Stimulated activated CD8-positive, alpha-beta memory T cell treated with anti-CD3 and anti-CD28 coated beads, Interleukin-4, amount 100 ng/mL, for 4 hours (primary cell): ENCODE data around the gene SH3D19.
"Not testable (repeated sequence)": the region's sequence is repeated elsewhere in the genome, so short reads cannot be mapped to it uniquely, and the experiment has no call there.

Experiments
- DNase-seq, 2 donors: peaks; one replicate each; pipeline ENCODE4 v3.0.0-alpha.2; 2020; ENCODE audit warnings: low read depth in 2 of 2, low spot score in 1 of 2

Gene SH3D19

DNA sequence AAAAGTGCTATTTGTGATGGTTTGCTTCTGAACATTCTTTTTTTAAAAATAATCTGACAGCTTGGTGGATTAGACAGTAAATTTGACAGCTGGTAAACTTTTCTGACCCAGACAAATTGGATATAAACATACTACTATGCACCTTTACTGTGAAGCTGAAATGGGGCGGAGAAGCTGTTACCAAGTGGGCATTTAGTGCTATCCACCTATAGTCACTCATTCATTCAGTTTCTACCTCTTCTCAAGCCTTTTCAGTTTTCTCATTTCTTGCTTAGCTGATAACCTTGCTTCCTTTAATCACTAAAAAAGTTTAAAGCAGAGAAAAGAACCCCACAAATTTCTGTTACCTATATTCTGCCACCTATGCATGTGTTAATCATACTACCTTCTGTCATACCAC is 220.8 kb downstream of the SH3D19 start:
- DNase-seq = no peak

GRCh38 chr4:151103758-151104157 is 221.6 kb downstream of the SH3D19 start:
- DNase-seq = no peak

- DNase-seq = no peak
These were observed 224.9 kb downstream of the SH3D19 start for GRCh38 chr4:151100531-151100930.

DNA sequence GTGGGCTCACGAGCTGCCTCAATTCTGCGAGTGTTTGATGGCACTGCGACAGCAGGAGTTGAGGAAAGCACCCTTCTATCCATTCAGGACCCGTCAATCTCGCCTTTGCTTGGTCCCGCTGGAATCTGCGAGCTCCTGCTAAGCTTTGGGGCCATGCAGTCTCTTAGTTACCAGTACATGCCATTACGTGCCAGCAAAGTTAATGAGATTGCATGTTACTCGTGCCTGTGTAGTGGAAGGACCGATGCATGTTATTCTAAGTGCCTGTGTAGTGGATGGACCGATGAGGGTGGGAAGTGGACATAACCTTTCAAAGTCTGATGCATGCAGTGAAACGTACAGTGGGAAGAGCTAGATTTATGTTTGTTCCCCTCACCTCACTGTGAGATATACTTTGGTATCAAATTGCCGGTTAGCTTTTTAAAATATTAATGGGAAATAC is 225.4 kb downstream of the SH3D19 start:
- no peak for DNase-seq

DNA sequence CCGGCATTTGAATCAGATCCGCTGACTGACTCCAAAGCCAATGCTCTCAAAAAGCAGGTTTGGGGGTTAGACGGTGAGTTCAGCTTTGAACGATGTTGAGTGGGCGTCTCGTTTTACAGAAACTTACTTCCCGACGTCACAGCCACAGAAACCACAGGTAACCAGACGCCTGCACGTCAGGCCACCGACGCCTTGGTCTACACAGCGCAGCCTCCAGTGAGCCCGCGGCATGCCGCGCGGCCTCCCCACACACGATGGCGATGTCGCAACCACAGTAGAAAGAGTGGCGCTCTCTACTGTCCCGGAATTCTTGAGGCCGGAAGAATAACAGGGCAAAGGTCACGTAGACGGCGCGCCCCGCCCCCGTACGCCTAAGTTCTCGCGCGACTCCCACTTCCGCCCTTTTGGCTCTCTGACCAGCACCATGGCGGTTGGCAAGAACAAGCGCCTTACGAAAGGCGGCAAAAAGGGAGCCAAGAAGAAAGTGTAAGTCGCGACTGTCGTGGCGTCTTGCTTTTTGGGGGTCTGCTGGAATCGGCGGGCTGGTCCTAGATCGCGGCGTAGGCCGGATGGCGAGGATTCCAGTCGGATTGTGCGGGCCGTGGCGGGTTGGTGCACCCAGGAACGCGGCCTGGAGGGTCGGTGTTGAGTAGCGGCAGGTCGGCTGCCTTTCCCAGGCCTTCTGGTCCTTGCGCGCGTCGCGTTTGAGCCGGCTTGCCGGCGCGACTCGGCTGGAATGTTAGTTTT is 226.0 kb downstream of the SH3D19 start, which contains the start of gene RPS3A:
Gene RPS3A (plus strand): TSS at position 400 of the 747 bp plus-strand sequence. CDS start 25 bp downstream, at position 425.
- DNase-seq = peak; percentile 95 to 96

GRCh38 chr4:151098979-151099228 is 226.5 kb downstream of the SH3D19 start:
- no peak for DNase-seq

DNA sequence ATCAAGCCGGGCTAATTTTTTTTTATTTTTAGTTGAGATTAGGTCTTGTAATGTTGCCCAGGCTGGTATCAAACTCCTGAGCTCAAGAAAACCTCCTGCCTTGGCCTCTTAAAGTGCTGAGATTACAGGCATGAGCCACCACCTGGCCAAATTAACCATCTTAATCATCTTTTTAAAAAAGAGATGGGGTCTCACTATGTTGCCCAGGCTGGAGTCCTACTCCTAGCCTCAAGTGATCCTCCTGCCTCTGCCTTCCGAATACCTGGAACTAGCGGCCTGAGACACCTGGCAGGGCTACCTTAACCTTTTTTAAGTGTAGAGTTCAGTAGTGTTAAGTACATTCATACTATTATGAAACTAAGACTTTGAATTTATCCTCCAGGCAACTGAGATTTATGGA is 227.6 kb downstream of the SH3D19 start:
- DNase-seq = no peak

DNA sequence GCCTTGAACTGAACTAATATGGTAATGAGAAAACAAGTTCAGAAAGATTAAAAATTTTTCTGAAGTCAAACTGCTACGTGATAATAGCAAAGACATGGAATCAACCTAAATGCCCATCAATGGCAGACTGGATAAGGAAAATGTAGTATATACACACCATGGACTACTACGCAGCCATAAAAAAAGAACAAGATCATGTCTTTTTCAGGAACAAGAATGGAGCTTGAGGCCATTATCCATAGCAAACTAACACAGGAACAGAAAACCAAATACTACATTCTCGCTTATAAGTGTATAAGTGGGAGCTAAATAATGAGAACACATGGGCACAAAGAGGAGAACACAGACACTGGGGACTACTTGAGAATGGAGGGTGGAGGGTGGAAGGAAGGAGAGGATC is 230.3 kb downstream of the SH3D19 start:
- no peak for DNase-seq

GRCh38 chr4:151094290-151094751 is 231.1 kb downstream of the SH3D19 start:
- DNase-seq = no peak

- DNase-seq = no peak
These were observed 232.2 kb downstream of the SH3D19 start for GRCh38 chr4:151093203-151093602.

GRCh38 chr4:151092488-151092887 is 232.9 kb downstream of the SH3D19 start:
- no peak for DNase-seq

DNA sequence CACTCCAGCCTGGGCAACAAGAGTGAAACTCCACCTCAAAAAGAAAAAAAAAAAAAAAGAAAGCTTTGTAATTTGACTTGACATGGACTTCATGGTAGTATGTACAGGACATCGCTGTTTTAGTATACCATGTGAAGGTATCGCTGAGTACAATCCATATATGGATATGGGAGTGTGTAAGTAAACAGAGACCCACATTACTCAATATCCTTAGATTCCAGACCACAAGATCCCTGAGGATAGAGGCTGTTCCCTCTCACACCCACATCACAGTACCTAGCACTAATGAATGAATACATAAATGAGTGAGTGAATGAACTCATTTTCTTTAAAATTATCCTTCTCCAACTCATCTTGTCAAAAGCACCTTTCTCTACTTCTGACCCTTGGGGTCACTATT is 234.4 kb downstream of the SH3D19 start:
- DNase-seq = no peak

DNA sequence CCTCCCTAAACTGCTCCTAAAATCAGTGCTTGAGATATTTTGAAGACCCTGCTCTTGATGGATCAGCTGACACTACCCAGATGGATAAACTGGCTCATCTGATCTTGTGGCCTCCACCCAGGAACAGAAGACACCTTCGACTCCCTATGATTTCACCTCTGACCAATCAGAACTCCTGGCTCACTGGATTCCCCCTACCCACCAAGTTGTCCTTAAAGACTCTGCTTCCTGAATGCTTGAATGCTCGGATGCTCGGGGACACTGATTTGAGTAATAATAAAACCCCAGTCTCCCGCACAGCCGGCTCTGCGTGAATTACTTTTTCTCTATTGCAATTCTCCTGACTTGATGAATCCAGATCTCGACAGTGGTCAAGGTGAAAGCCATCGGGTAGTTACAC is 237.9 kb downstream of the SH3D19 start:
- DNase-seq = no peak

GRCh38 chr4:151077978-151078377 is 247.4 kb downstream of the SH3D19 start:
- DNase-seq = not testable (repeated sequence)

- no peak for DNase-seq
These were observed 250.9 kb downstream of the SH3D19 start for GRCh38 chr4:151074416-151074916.
